H9 (cell line): ENCODE measurements around the gene ZNF318. TPM values are rescaled to one million over a fixed set of nuclear protein-coding genes. Genes with fewer than 3 reads are reported as not detected.

Source experiments
- DNase-seq: peaks from one replicate; pipeline ENCODE4 v3.0.0-alpha.2; 2017
- H2AFZ ChIP-seq: one replicate; pipeline ENCODE4 v1.6.1; 2013; ENCODE audit warnings: mild to moderate bottlenecking, low read length, control low read depth, moderate library complexity
- H2AK5ac ChIP-seq: 2 replicates; pipeline ENCODE4 v1.6.1; 2013; ENCODE audit warnings: low read length, control low read depth, mixed read lengths; ENCODE audit not compliant: insufficient read length
- H2BK120ac ChIP-seq: one replicate; pipeline ENCODE4 v1.6.1; 2013; ENCODE audit warnings: low read depth, mild to moderate bottlenecking, low read length, control low read depth, inconsistent platforms; ENCODE audit not compliant: poor library complexity, severe bottlenecking
- H2BK12ac ChIP-seq: 2 replicates; pipeline ENCODE4 v1.6.1; 2013; ENCODE audit warnings: low read length, control low read depth, mixed read lengths, low read depth; ENCODE audit not compliant: insufficient read length
- H2BK15ac ChIP-seq: 2 replicates; pipeline ENCODE4 v1.6.1; 2013; ENCODE audit warnings: low read depth, low read length, control low read depth
- H2BK20ac ChIP-seq: one replicate; pipeline ENCODE4 v1.6.1; 2013; ENCODE audit warnings: low read depth, mild to moderate bottlenecking, low read length, control low read depth, inconsistent platforms; ENCODE audit not compliant: poor library complexity, severe bottlenecking
- H2BK5ac ChIP-seq: 2 replicates; pipeline ENCODE4 v1.6.1; 2013; ENCODE audit warnings: low read length, control low read depth, mixed read lengths; ENCODE audit not compliant: insufficient read length
- H3K14ac ChIP-seq: 2 replicates; pipeline ENCODE4 v1.6.1; 2013; ENCODE audit warnings: low read length, control low read depth; ENCODE audit not compliant: insufficient read depth
- H3K18ac ChIP-seq: 2 replicates; pipeline ENCODE4 v1.6.1; 2013; ENCODE audit warnings: low read depth, mild to moderate bottlenecking, mixed read lengths, low read length, control low read depth; ENCODE audit not compliant: insufficient read length
- H3K23ac ChIP-seq: 2 replicates; pipeline ENCODE4 v1.6.1; 2013; ENCODE audit warnings: low read length, control low read depth, mixed read lengths, low read depth; ENCODE audit not compliant: insufficient read length
- H3K23me2 ChIP-seq: 2 replicates; pipeline ENCODE4 v1.6.1; 2013; ENCODE audit warnings: low read depth, mild to moderate bottlenecking, mixed read lengths, low read length, control low read depth; ENCODE audit not compliant: insufficient read length, poor library complexity, severe bottlenecking
- H3K27ac ChIP-seq: 2 replicates; pipeline ENCODE4 v1.5.1; 2013; ENCODE audit warnings: low read length, control low read depth, mixed read lengths, low read depth; ENCODE audit not compliant: insufficient read length
- H3K27me3 ChIP-seq: 2 replicates; pipeline ENCODE4 v1.6.1; 2013; ENCODE audit warnings: low read length, control low read depth, inconsistent platforms; ENCODE audit not compliant: insufficient read depth
- H3K4ac ChIP-seq: 2 replicates; pipeline ENCODE4 v1.6.1; 2013; ENCODE audit warnings: low read depth, mild to moderate bottlenecking, control low read depth, inconsistent platforms, low read length, moderate library complexity
- H3K4me1 ChIP-seq: 2 replicates; pipeline ENCODE4 v1.6.1; 2013; ENCODE audit warnings: low read length, control low read depth, inconsistent platforms; ENCODE audit not compliant: insufficient read depth
- H3K4me2 ChIP-seq: 2 replicates; pipeline ENCODE4 v1.6.1; 2013; ENCODE audit warnings: low read length, control low read depth, mixed read lengths; ENCODE audit not compliant: insufficient read length, insufficient read depth
- H3K56ac ChIP-seq: 2 replicates; pipeline ENCODE4 v1.6.1; 2013; ENCODE audit warnings: low read depth, mild to moderate bottlenecking, mixed read lengths, low read length, control low read depth; ENCODE audit not compliant: insufficient read length
- H3K79me1 ChIP-seq: 2 replicates; pipeline ENCODE4 v1.6.1; 2013; ENCODE audit warnings: low read depth, mild to moderate bottlenecking, moderate library complexity, low read length, control low read depth, inconsistent platforms; ENCODE audit not compliant: insufficient read depth, poor library complexity, severe bottlenecking
- H3K79me2 ChIP-seq: 2 replicates; pipeline ENCODE4 v1.6.1; 2013; ENCODE audit warnings: low read length, control low read depth, inconsistent platforms; ENCODE audit not compliant: insufficient read depth
- H3K9ac ChIP-seq: 2 replicates; pipeline ENCODE4 v1.6.1; 2013; ENCODE audit warnings: low read length, control low read depth, mixed read lengths; ENCODE audit not compliant: insufficient read length; ENCODE audit errors: extremely low read depth
- H3K9me3 ChIP-seq: one replicate; pipeline ENCODE4 v1.6.1; 2013; ENCODE audit warnings: low read depth, low read length, inconsistent platforms; ENCODE audit not compliant: control insufficient read depth
- H3T11ph ChIP-seq: one replicate; pipeline ENCODE4 v1.6.1; 2013; ENCODE audit warnings: mild to moderate bottlenecking, low read length, control low read depth, inconsistent platforms
- H4K20me1 ChIP-seq: one replicate; pipeline ENCODE4 v1.6.1; 2013; ENCODE audit not compliant: control insufficient read depth, insufficient read length, insufficient read depth
- H4K5ac ChIP-seq: 2 replicates; pipeline ENCODE4 v1.6.1; 2013; ENCODE audit warnings: low read depth, mild to moderate bottlenecking, mixed read lengths, low read length, control low read depth; ENCODE audit not compliant: insufficient read length
- H4K8ac ChIP-seq: replicated peaks from 2 replicates; pipeline ENCODE4 v1.6.1; 2013; ENCODE audit warnings: low read length, control low read depth, mixed read lengths, low read depth; ENCODE audit not compliant: insufficient read length
- H4K91ac ChIP-seq: 2 replicates; pipeline ENCODE4 v1.6.1; 2013; ENCODE audit warnings: low read depth, mild to moderate bottlenecking, moderate library complexity, mixed read lengths, low read length, control low read depth; ENCODE audit not compliant: insufficient read length
- H3K27ac Mint-ChIP-seq, 3 experiments: 2 replicates in 2 of 3; 3 replicates in 1 of 3; pipeline ENCODE4 v1.8.0; 2020 to 2021; ENCODE audit warnings: mixed read lengths in 3 of 3, mild to moderate bottlenecking in 1 of 3, moderate library complexity in 1 of 3
- H3K27me3 Mint-ChIP-seq: 2 replicates; pipeline ENCODE4 v1.8.0; 2021; ENCODE audit warnings: low read depth, mild to moderate bottlenecking, moderate library complexity, mixed read lengths
- H3K36me3 Mint-ChIP-seq, 3 experiments: 2 replicates in 2 of 3; 3 replicates in 1 of 3; pipeline ENCODE4 v1.8.0; 2020 to 2021; ENCODE audit warnings: low read depth in 3 of 3, mixed read lengths in 3 of 3; ENCODE audit not compliant: insufficient read depth in 1 of 3
- H3K4me1 Mint-ChIP-seq, 2 experiments: 2 replicates each; pipeline ENCODE4 v1.8.0; 2020; ENCODE audit warnings: mixed read lengths in 2 of 2
- H3K4me3 Mint-ChIP-seq, 2 experiments: 2 replicates in 1 of 2; 3 replicates in 1 of 2; pipeline ENCODE4 v1.8.0; 2020 to 2021; ENCODE audit warnings: mild to moderate bottlenecking in 2 of 2, mixed read lengths in 2 of 2, moderate library complexity in 1 of 2
- H3K9me3 Mint-ChIP-seq, 2 experiments: 2 replicates in 1 of 2; 3 replicates in 1 of 2; pipeline ENCODE4 v1.8.0; 2020; ENCODE audit warnings: mild to moderate bottlenecking in 2 of 2, mixed read lengths in 2 of 2, moderate library complexity in 1 of 2
- CTCF ChIP-seq: fragments of 200-600 bp; sonication (generic); conservative IDR thresholded peaks from 3 replicates; pipeline ENCODE4 v1.8.0; 2021; ENCODE audit warnings: antibody characterized with exemption, mild to moderate bottlenecking
- WGBS: extraction: QIAGEN DNeasy Blood & Tissue Kit; methylation state at CpG from one replicate; pipeline ENCODE4 v1.1.7; 2013; ENCODE audit warnings: missing lambda C conversion rate, low lambda C conversion rate, mixed read lengths; ENCODE audit not compliant: insufficient read length; ENCODE audit errors: extremely low coverage; 5-methylcytosine and 5-hydroxymethylcytosine counted together
- total RNA-seq: library from RNA; stranded (reverse); gene quantifications from 2 replicates; pipeline ENCODE4 v1.2.1, GENCODE V29; 2021

ZNF318 gene
- total RNA-seq, 1 experiment from 2014 or later = 16.3 TPM

- Histone ChIP-seq H3K56ac (no peak overlapping the region), H3K23me2 (no peaks in the 10 kb centered on the region), H3K79me2 (no peaks in the 10 kb centered on the region), H2AFZ (no peak overlapping the region), H2BK5ac (no peak overlapping the region), H3K23ac (no peak overlapping the region), H3K9me3 (no peaks in the 10 kb centered on the region), H2BK12ac (no peak overlapping the region), H3K4ac (no peak overlapping the region), H2BK15ac (no peak overlapping the region), H3K79me1 (no peaks in the 10 kb centered on the region), H4K20me1 (no peaks in the 10 kb centered on the region), H2AK5ac (no peak overlapping the region), H4K91ac (no peak overlapping the region), H2BK120ac (no peak overlapping the region), H3K27ac (no peak overlapping the region), H3K27me3 (no peaks in the 10 kb centered on the region), H3K4me1 (no peaks in the 10 kb centered on the region), H3K18ac (no peak overlapping the region), H3K14ac (no peak overlapping the region), H3K9ac (no peak overlapping the region), H2BK20ac (no peak overlapping the region), H4K5ac (no peak overlapping the region), H3K4me2 (no peak overlapping the region), H4K8ac (no peak overlapping the region), H3T11ph (no peak overlapping the region)
- TF ChIP-seq CTCF = peak; percentile 60
- peaks cover 10 to 23% of the 10 kb centered on the region in 2 experiments for H3K4me1 Mint-ChIP-seq
- peak overlapping the region in 1 of 3 experiments; percentile 86; a peak in 2 of 7 replicates for H3K27ac Mint-ChIP-seq
- peak; percentile 74 for DNase-seq
- H3K4me3 Mint-ChIP-seq = no peak overlapping the region; a peak in 1 of 5 replicates
- no peaks in the 10 kb centered on the region for H3K36me3 Mint-ChIP-seq
- no peaks in the 10 kb centered on the region for H3K9me3 Mint-ChIP-seq
- peaks cover 3% of the 10 kb centered on the region for H3K27me3 Mint-ChIP-seq
- WGBS = no CpG with 5 or more reads among the region's 10 CpGs
Measured at GRCh38 chr6:43286980-43287716, 82.3 kb downstream of the ZNF318 start.
